Adrenal gland (tissue), 12 donors: ENCODE measurements around the gene EPB41L2. TPM values are rescaled to one million over a fixed set of nuclear protein-coding genes. Genes with fewer than 3 reads are reported as not detected.

Source experiments
- DNase-seq, 7 donors: peaks; one replicate each; pipeline ENCODE4 v3.0.0-alpha.2; 2019 to 2020
- H3K27ac ChIP-seq, 5 donors: fragments of 200-600 bp; sonication (generic) in 4 of 5; 1 replicate in 3 of 5; 2 replicates in 2 of 5; pipeline versions ENCODE4 v1.5.1 to v1.8.0; 2016 to 2020; ENCODE audit warnings: mild to moderate bottlenecking in 1 of 5
- H3K27me3 ChIP-seq: fragments of 200-600 bp; 2 replicates; pipeline ENCODE4 v1.8.0; 2021
- H3K36me3 ChIP-seq, 2 donors: fragments of 200-600 bp; replicated peaks in 1 of 2; 1 replicate in 1 of 2; 2 replicates in 1 of 2; pipeline versions ENCODE4 v1.5.1 to v1.8.0; 2018 to 2022
- H3K4me1 ChIP-seq, 2 donors: fragments of 200-600 bp; replicated peaks in 1 of 2; 1 replicate in 1 of 2; 2 replicates in 1 of 2; pipeline versions ENCODE4 v1.5.1 to v1.8.0; 2018 to 2021
- H3K4me3 ChIP-seq, 4 donors: fragments of 200-600 bp; sonication (generic) in 3 of 4; one replicate each; pipeline ENCODE4 v1.5.1; 2016 to 2018
- H3K9me3 ChIP-seq, 3 donors: fragments of 200-600 bp; sonication (generic) in 1 of 3; replicated peaks in 1 of 3; 1 replicate in 2 of 3; 2 replicates in 1 of 3; pipeline versions ENCODE4 v1.5.1 to v1.8.0; 2016 to 2021
- CTCF ChIP-seq, 6 experiments: fragments of 450-650 bp in 4 of 6; fragments of 200-600 bp in 2 of 6; sonication (generic) in 1 of 6; IDR thresholded peaks; 1 replicate in 5 of 6; 2 replicates in 1 of 6; pipeline versions ENCODE4 v1.5.1 to v1.8.0; 2016 to 2021; ENCODE audit warnings: antibody characterized with exemption in 6 of 6, mild to moderate bottlenecking in 2 of 6, moderate library complexity in 1 of 6
- POLR2A ChIP-seq, 2 donors: fragments of 450-650 bp; IDR thresholded peaks; one replicate each; pipeline ENCODE4 v1.6.1; 2017; ENCODE audit warnings: antibody characterized with exemption in 2 of 2, mild to moderate bottlenecking in 2 of 2, moderate library complexity in 1 of 2
- whole genome bisulfite sequencing, 4 donors: extraction: QIAGEN DNeasy Blood & Tissue Kit in 2 of 4; methylation state at CpG; one replicate each; pipeline versions ENCODE4 v1.1.5 to v1.1.7; 2013 to 2017; 5-methylcytosine and 5-hydroxymethylcytosine counted together
- intact Hi-C, 2 donors: fragments of 100-400 bp; cut with DNase I; formaldehyde crosslinking; loops; one replicate each; pipeline versions ENCODE4 v1.14.1 to v1.15.0; 2022 to 2023
- polyA plus RNA-seq, 3 donors: library from polyadenylated mRNA; stranded (reverse); fragments of 200-250 nt in 2 of 3; fragments of 350-450 nt in 1 of 3; fragmentation: Illumina TruSeq in 1 of 3; extraction: RNeasy Lipid Tissue Mini Kit (QIAGEN cat#74804) in 1 of 3; gene quantifications; one replicate each; pipeline ENCODE4 v1.2.3, GENCODE V29; 2013 to 2014
- total RNA-seq, 9 donors: library from RNA; depleted of rRNA in 4 of 9; stranded (reverse); fragments of >200 nt in 4 of 9; fragments of 120-200 nt in 1 of 9; fragmentation: NEBNext Ultra II Directional in 1 of 9; extraction: Animal tissue kit (Norgen Biotek cat#: 25700) in 1 of 9; gene quantifications; one replicate each; pipeline versions ENCODE4 v1.1.0 to v1.2.4, GENCODE V29; 2013 to 2023
- donor health status: healthy with polysubstance abuse.
- donor health status: Bipolar disorder and iron deficiency.
- donor health status: DM: yes; HTN: yes; CAD: no.
- donor health status: DM: no; HTN: no; CAD: no.
- donor health status: DM: no; HTN: no; CAD: no.
- donor health status: DM: yes; HTN: yes; CAD: no.

EPB41L2 gene
- total and polyA plus RNA-seq, 12 donors: 30.6 to 101 (median 82.4) TPM

- H3K27me3 ChIP-seq: no peaks in the 10 kb centered on the region
- no peaks in the 10 kb centered on the region for H3K9me3 ChIP-seq
- 57 to 70% (median 61%) methylated on average over 7 of the region's 7 CpGs for WGBS, 4 donors
- intact Hi-C loops: no loop called here
- H3K27ac ChIP-seq: no peak overlapping the region
- H3K4me3 ChIP-seq: no peak overlapping the region
- peak in 4 of 7 donors; percentile 17 to 33 (median 28) for DNase-seq
- TF ChIP-seq CTCF (IDR thresholded peaks at IDR 0.05) (no peak), POLR2A (IDR thresholded peaks at IDR 0.05) (no peak)
- no peaks in the 10 kb centered on the region for H3K36me3 ChIP-seq
- peaks cover 0 to 33% of the 10 kb centered on the region in 2 donors for H3K4me1 ChIP-seq
Measured at GRCh38 chr6:131029626-131030297, 33.3 kb downstream of the EPB41L2 start.

GRCh38 chr6:131027326-131027725 lies 35.7 kb downstream of the EPB41L2 start:
- peaks cover 0 to 32% of the 10 kb centered on the region in 2 donors for H3K4me1 ChIP-seq
- H3K36me3 ChIP-seq: no peaks in the 10 kb centered on the region
- no peaks in the 10 kb centered on the region for H3K9me3 ChIP-seq
- H3K27me3 ChIP-seq: no peaks in the 10 kb centered on the region
- DNase-seq: peak in 3 of 7 donors; percentile 21 to 39 (median 36)
- TF ChIP-seq POLR2A (IDR thresholded peaks at IDR 0.05) (no peak), CTCF (IDR thresholded peaks at IDR 0.05) (no peak)
- intact Hi-C loops: no loop called here
- WGBS, 4 donors: 30 to 52% (median 45%) methylated on average over 2 of the region's 2 CpGs
- H3K4me3 ChIP-seq: no peak overlapping the region
- no peak overlapping the region for H3K27ac ChIP-seq

GRCh38 chr6:131026243-131026642 lies 36.8 kb downstream of the EPB41L2 start:
- no peak overlapping the region for H3K4me3 ChIP-seq
- H3K4me1 ChIP-seq: peaks cover 0 to 23% of the 10 kb centered on the region in 2 donors
- DNase-seq: no peak
- H3K27ac ChIP-seq: no peak overlapping the region
- no peaks in the 10 kb centered on the region for H3K27me3 ChIP-seq
- H3K9me3 ChIP-seq: no peaks in the 10 kb centered on the region
- intact Hi-C loops: no loop called here
- 96 to 100% (median 100%) methylated on average over 1 of the region's 1 CpG for WGBS, 4 donors
- H3K36me3 ChIP-seq: no peaks in the 10 kb centered on the region
- TF ChIP-seq CTCF (IDR thresholded peaks at IDR 0.05) (no peak), POLR2A (IDR thresholded peaks at IDR 0.05) (no peak)

- Histone ChIP-seq H3K27me3 (no peaks in the 10 kb centered on the region), H3K4me3 (no peak overlapping the region), H3K4me1 (peaks cover 0 to 16% of the 10 kb centered on the region in 2 donors), H3K36me3 (no peaks in the 10 kb centered on the region), H3K27ac (no peak overlapping the region), H3K9me3 (no peaks in the 10 kb centered on the region)
- 92 to 98% (median 96%) methylated on average over 6 of the region's 6 CpGs for WGBS, 4 donors
- no peak for DNase-seq
- TF ChIP-seq CTCF (IDR thresholded peaks at IDR 0.05) (no peak), POLR2A (IDR thresholded peaks at IDR 0.05) (no peak)
- intact Hi-C loops: no loop called here
Measured at GRCh38 chr6:131024565-131024964, 38.5 kb downstream of the EPB41L2 start.
